Loucy (cell line): ENCODE results near the gene TNS4.

Experiments used
- H2AFZ ChIP-seq: fragments of 200-600 bp; sonication (generic); 2 replicates; pipeline ENCODE4 v1.6.0; 2016; ENCODE audit warnings: antibody characterized with exemption, mild to moderate bottlenecking, low read length, moderate library complexity
- H3F3A ChIP-seq: fragments of 200-600 bp; 2 replicates; pipeline ENCODE4 v1.6.0; 2016; ENCODE audit warnings: antibody characterized with exemption, low read depth, mild to moderate bottlenecking
- H3K27me3 ChIP-seq: fragments of 200-600 bp; sonication (generic); 2 replicates; pipeline ENCODE4 v1.6.1; 2014; ENCODE audit warnings: low read length, mild to moderate bottlenecking; ENCODE audit not compliant: insufficient read depth, poor library complexity, severe bottlenecking
- H3K36me3 ChIP-seq: fragments of 200-600 bp; sonication (generic); 2 replicates; pipeline ENCODE4 v1.6.1; 2016; ENCODE audit warnings: low read length; ENCODE audit not compliant: insufficient read depth
- H3K4me1 ChIP-seq: fragments of 200-600 bp; sonication (generic); 2 replicates; pipeline ENCODE4 v1.5.1; 2014; ENCODE audit warnings: low read length, mild to moderate bottlenecking; ENCODE audit not compliant: insufficient read depth, poor library complexity, severe bottlenecking
- H3K4me2 ChIP-seq: fragments of 200-600 bp; sonication (generic); 2 replicates; pipeline ENCODE4 v1.6.0; 2014; ENCODE audit warnings: antibody characterized with exemption, low read length, low read depth, mild to moderate bottlenecking; ENCODE audit not compliant: poor library complexity, severe bottlenecking
- H3K4me3 ChIP-seq: fragments of 200-600 bp; sonication (generic); 2 replicates; pipeline ENCODE4 v1.5.1; 2014; ENCODE audit warnings: low read length, mild to moderate bottlenecking, mixed read lengths; ENCODE audit not compliant: poor library complexity, severe bottlenecking
- H3K79me2 ChIP-seq: fragments of 200-600 bp; sonication (generic); 2 replicates; pipeline ENCODE4 v1.6.1; 2014; ENCODE audit warnings: low read length; ENCODE audit not compliant: insufficient read depth
- H3K9ac ChIP-seq: fragments of 200-600 bp; sonication (generic); 2 replicates; pipeline ENCODE4 v1.6.0; 2014; ENCODE audit warnings: mild to moderate bottlenecking, low read depth, low read length, moderate library complexity; ENCODE audit not compliant: poor library complexity, severe bottlenecking
- H3K9me2 ChIP-seq: fragments of 200-600 bp; sonication (generic); replicated peaks from 2 replicates; pipeline ENCODE4 v1.6.1; 2016; ENCODE audit warnings: low read depth, low read length, mixed read lengths
- H3K9me3 ChIP-seq: fragments of 200-600 bp; sonication (generic); 2 replicates; pipeline ENCODE4 v1.6.1; 2014; ENCODE audit warnings: mild to moderate bottlenecking, antibody characterized with exemption, low read length, low read depth; ENCODE audit not compliant: insufficient read depth
- H4K20me1 ChIP-seq: fragments of 200-600 bp; sonication (generic); 2 replicates; pipeline ENCODE4 v1.6.0; 2014; ENCODE audit warnings: antibody characterized with exemption, low read length, mild to moderate bottlenecking; ENCODE audit not compliant: insufficient read depth, poor library complexity, severe bottlenecking
- CTCF ChIP-seq: fragments of 200-600 bp; sonication (generic); conservative IDR thresholded peaks from 2 replicates; pipeline ENCODE4 v1.5.1; 2014; ENCODE audit warnings: mild to moderate bottlenecking, antibody characterized with exemption, low read length
- EZH2phosphoT487 ChIP-seq: fragments of 200-600 bp; IDR thresholded peaks from 2 replicates; pipeline ENCODE4 v1.6.1; 2018; ENCODE audit warnings: antibody characterized with exemption, mild to moderate bottlenecking, moderate library complexity, borderline replicate concordance

TNS4 gene

GRCh38 chr17:40491486-40491885 is 9.9 kb downstream of the TNS4 start:
- Histone ChIP-seq H3K4me1 (peaks cover 19% of the 10 kb centered on the region), H3K9ac (no peak overlapping the region), H3K9me3 (no peaks in the 10 kb centered on the region), H3K27me3 (no peaks in the 10 kb centered on the region), H3K36me3 (no peaks in the 10 kb centered on the region), H3K9me2 (no peaks in the 10 kb centered on the region), H3K79me2 (no peaks in the 10 kb centered on the region), H3K4me3 (no peak overlapping the region), H3F3A (no peaks in the 10 kb centered on the region), H2AFZ (no peak overlapping the region), H3K4me2 (no peak overlapping the region), H4K20me1 (no peaks in the 10 kb centered on the region)
- TF ChIP-seq CTCF, result no peak
- TF ChIP-seq EZH2phosphoT487, result no peak

GRCh38 chr17:40490982-40491381 is 10.4 kb downstream of the TNS4 start:
- Histone ChIP-seq H3K79me2 (no peaks in the 10 kb centered on the region), H3K27me3 (no peaks in the 10 kb centered on the region), H3K9me3 (no peaks in the 10 kb centered on the region), H3K4me1 (peaks cover 19% of the 10 kb centered on the region), H3K36me3 (no peaks in the 10 kb centered on the region), H4K20me1 (no peaks in the 10 kb centered on the region), H3K9me2 (no peaks in the 10 kb centered on the region), H3K9ac (peak overlapping the region; percentile 33), H3K4me3 (no peak overlapping the region), H3F3A (no peaks in the 10 kb centered on the region), H3K4me2 (peak overlapping the region; percentile 41), H2AFZ (peak overlapping the region; percentile 34; the same call in 1 of the 2 replicates)
- TF ChIP-seq CTCF, result no peak
- TF ChIP-seq EZH2phosphoT487, result no peak

GRCh38 chr17:40490289-40490853 is 11.1 kb downstream of the TNS4 start:
- Histone ChIP-seq H3K4me1 (peaks cover 19% of the 10 kb centered on the region), H2AFZ (peak overlapping the region; percentile 34; the same call in 1 of the 2 replicates), H3F3A (no peaks in the 10 kb centered on the region), H3K27me3 (no peaks in the 10 kb centered on the region), H3K79me2 (no peaks in the 10 kb centered on the region), H3K4me3 (no peak overlapping the region), H3K9me3 (no peaks in the 10 kb centered on the region), H3K9me2 (no peaks in the 10 kb centered on the region), H3K36me3 (no peaks in the 10 kb centered on the region), H3K9ac (peak overlapping the region; percentile 33), H4K20me1 (no peaks in the 10 kb centered on the region), H3K4me2 (peak overlapping the region; percentile 41)
- no peak for TF ChIP-seq CTCF
- no peak for TF ChIP-seq EZH2phosphoT487
